Activated naive CD4-positive, alpha-beta T cell treated with anti-CD3 and anti-CD28 coated beads, Interleukin-2, amount 10 ng/mL, durations not matched to agents 7 days and 5 days (primary cell): ENCODE data around the gene CHPT1.
"Not testable (repeated sequence)": the region's sequence is repeated elsewhere in the genome, so short reads cannot be mapped to it uniquely, and the experiment has no call there.

Experiments
- CTCF ChIA-PET: fragments of 350-600 bp; sonication (Branson Sonifier 250); formaldehyde crosslinking; loops from one replicate; lab custom pipeline; 2021; ENCODE audit warnings: antibody characterized with exemption; lab: Charles Lee
- DNase-seq: peaks from one replicate; pipeline ENCODE4 v3.0.0-alpha.2; 2020
- H3K27ac Mint-ChIP-seq: one replicate; pipeline ENCODE4 v1.8.0; 2021; ENCODE audit warnings: mild to moderate bottlenecking, moderate library complexity, mixed read lengths
- H3K27me3 Mint-ChIP-seq: one replicate; pipeline ENCODE4 v1.8.0; 2021; ENCODE audit warnings: mild to moderate bottlenecking, mixed read lengths
- H3K36me3 Mint-ChIP-seq: one replicate; pipeline ENCODE4 v1.8.0; 2021; ENCODE audit warnings: mixed read lengths
- H3K4me1 Mint-ChIP-seq: one replicate; pipeline ENCODE4 v1.8.0; 2021; ENCODE audit warnings: mixed read lengths
- H3K4me3 Mint-ChIP-seq: one replicate; pipeline ENCODE4 v1.8.0; 2021; ENCODE audit warnings: mild to moderate bottlenecking, moderate library complexity, mixed read lengths
- H3K9me3 Mint-ChIP-seq: one replicate; pipeline ENCODE4 v1.8.0; 2021; ENCODE audit warnings: mixed read lengths

The CHPT1 gene

DNA sequence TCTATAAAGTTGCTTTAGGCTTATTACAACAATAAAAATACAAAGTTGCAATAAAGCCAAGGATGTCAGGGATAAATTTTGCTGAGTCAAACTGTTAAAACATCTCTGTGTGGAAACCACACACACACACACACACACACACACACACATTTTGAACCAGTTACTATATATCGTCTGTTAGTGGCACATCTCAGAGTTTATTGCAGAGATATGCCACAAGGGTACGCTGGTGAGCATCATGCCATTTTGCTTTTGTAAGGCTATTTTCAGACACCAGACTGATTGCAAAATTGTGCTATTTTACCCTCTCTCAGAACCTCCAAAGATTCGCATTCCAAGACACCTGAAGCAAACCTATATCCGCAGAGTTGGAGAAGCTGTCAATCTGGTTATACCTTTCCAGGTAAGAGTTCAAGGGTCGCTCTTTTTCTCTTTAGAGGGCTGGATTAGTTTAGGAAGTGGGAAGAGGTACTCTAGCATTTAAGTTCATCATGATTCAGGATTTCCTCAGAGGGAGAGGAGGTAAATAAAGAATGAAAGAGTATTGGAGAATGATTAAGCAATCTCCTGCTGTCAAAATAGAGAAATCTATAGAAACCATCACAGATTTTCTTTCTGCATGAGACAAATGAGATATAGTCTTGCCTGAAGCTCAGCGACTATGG lies 27.3 kb upstream of the CHPT1 start:
- Mint-ChIP-seq H3K4me1 (peaks cover 25% of the 10 kb centered on the region), H3K4me3 (no peak overlapping the region), H3K36me3 (no peaks in the 10 kb centered on the region), H3K9me3 (no peaks in the 10 kb centered on the region), H3K27me3 (peaks cover 14% of the 10 kb centered on the region), H3K27ac (no peak overlapping the region)
- CTCF ChIA-PET: interaction anchor here (0.8 to 1.0 kb wide), 3 partner anchors 15 to 89 kb away, joined by 3 to 4 read pairs (median 3); no protein-coding TSS in a partner anchor
- DNase-seq: peak; percentile 67

DNA sequence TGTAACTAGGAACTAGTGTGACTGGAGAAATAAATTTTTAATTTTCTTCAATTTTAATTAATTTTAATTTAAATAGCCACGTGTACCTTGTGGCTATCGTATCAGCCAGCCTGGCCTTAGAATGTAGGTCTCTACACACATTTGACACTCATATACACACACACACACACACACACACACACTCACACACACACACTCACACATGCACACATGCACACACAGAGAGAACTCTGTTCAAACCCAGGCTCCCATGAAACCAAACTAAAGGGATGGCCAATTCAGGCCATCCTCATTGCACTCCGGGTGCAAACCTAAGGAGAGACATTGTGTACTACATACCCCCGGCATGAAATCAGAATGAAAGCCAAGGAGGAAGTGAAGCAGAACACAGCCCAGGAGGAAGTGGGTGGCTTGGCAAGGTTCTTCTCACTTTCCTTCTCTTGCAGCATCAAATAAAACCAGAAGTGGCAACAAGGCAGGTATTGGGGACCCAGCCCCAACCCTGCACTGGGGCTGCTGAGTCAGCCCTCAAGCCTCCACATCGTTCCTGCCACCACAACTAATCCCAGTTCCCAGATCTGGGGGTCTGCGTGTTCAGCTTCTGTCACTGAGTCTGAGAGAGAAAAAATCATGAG lies 26.2 kb upstream of the CHPT1 start:
- CTCF ChIA-PET: interaction anchor here (0.8 to 1.5 kb wide), 3 partner anchors 23 to 159 kb away, joined by 3 to 4 read pairs (median 3); partner anchors contain the start of gene GNPTAB
- H3K27ac Mint-ChIP-seq: peak overlapping the region; percentile 86
- peak; percentile 64 for DNase-seq
- H3K36me3 Mint-ChIP-seq: no peaks in the 10 kb centered on the region
- H3K4me3 Mint-ChIP-seq: peak overlapping the region; percentile 42
- peaks cover 14% of the 10 kb centered on the region for H3K27me3 Mint-ChIP-seq
- peaks cover 25% of the 10 kb centered on the region for H3K4me1 Mint-ChIP-seq
- H3K9me3 Mint-ChIP-seq: no peaks in the 10 kb centered on the region

DNA sequence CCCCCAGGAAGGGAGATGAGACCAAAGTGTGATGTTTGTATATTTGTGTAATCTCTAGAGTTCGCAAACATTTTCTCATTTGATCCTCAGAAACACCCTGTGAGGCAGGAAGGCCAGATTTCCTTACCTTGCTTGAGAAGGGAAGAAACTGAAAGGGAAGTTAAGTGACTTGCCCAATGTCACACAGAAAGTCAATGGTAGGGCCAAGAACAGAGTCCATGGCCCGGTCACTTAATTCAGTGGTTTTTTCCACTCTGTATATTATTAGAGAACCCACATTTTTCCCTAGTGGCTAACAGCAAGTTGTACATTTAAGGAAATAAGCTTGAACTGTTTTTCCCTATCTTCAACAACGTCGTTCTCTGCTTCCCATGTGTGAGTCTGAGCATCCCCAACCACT lies 25.6 kb upstream of the CHPT1 start:
- DNase-seq: no peak
- peaks cover 12% of the 10 kb centered on the region for H3K27me3 Mint-ChIP-seq
- H3K36me3 Mint-ChIP-seq: no peaks in the 10 kb centered on the region
- H3K9me3 Mint-ChIP-seq: no peaks in the 10 kb centered on the region
- H3K4me3 Mint-ChIP-seq: peak overlapping the region; percentile 42
- H3K4me1 Mint-ChIP-seq: peaks cover 25% of the 10 kb centered on the region
- peak overlapping the region; percentile 86 for H3K27ac Mint-ChIP-seq
- CTCF ChIA-PET: interaction anchor here (1.5 kb wide), 1 partner anchor 159 kb away, joined by 3 read pairs; the partner anchor contains the start of gene GNPTAB

DNA sequence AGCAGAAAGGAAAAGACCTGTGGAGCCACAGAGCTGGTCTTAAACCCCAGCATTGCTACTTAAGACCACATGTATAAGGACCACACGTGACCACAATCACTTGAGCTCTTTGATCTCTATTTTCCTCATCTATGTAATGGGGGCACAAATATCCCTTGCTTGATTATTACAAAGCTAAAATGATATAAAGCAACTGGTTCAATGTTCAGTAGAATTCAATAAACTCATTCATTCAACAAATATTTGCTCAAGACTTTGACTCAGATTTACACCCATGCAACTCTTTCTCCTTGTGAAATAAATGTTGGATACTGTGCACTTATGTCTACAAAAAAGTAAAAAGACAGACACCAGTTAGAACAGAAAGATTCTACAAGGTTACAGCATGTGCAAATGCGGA lies 21.9 kb upstream of the CHPT1 start:
- DNase-seq: no peak
- Mint-ChIP-seq H3K9me3 (no peaks in the 10 kb centered on the region), H3K36me3 (no peaks in the 10 kb centered on the region), H3K27me3 (peaks cover 25% of the 10 kb centered on the region), H3K27ac (no peak overlapping the region), H3K4me3 (no peak overlapping the region), H3K4me1 (peaks cover 18% of the 10 kb centered on the region)
- CTCF ChIA-PET: no interaction called here

DNA sequence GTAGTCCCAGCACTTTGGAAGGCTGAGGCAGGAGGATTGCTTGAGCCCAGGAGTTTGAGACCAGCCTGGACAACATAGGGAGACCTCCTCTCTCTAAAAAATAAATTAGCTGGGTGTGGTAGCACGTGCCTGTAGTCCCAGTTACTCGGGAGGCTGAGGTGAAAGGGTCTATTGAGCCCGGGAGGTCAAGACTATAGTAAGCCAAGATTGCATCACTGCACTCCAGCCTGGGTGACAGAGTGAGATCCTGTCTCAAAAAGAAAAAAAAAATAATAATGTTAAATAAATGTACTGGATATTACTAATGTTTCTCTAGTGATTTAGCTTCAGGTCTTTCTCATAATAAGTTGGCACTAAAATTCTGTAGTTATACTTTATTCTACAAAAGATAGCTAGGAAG lies 20.9 kb upstream of the CHPT1 start:
- H3K4me1 Mint-ChIP-seq: peaks cover 10% of the 10 kb centered on the region
- not testable (repeated sequence) for H3K27ac Mint-ChIP-seq, H3K4me3 Mint-ChIP-seq, H3K9me3 Mint-ChIP-seq, DNase-seq, H3K36me3 Mint-ChIP-seq
- CTCF ChIA-PET: interaction anchor here (1.0 kb wide), 1 partner anchor 24 kb away, joined by 4 read pairs; no protein-coding TSS in a partner anchor
- peaks cover 25% of the 10 kb centered on the region for H3K27me3 Mint-ChIP-seq

DNA sequence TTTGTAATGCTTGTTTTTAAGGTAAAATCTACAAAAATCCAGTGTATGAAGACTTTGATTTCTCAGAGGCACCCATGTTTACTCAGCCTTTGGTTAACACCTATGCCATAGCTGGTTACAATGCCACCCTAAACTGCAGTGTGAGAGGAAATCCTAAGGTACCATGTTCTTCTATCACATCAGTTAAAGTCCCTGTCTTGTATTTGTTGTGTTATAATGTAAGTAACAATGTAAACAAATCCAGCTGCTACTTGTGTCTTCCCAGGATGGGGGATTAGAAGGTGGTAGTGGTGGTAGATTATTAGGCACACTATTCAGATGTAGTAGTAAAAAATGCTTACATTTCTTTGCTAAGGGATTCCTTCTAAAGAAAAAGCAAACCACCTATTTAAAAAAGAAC lies 19.4 kb upstream of the CHPT1 start:
- H3K9me3 Mint-ChIP-seq: no peaks in the 10 kb centered on the region
- no peak for DNase-seq
- CTCF ChIA-PET: no interaction called here
- H3K27me3 Mint-ChIP-seq: peaks cover 27% of the 10 kb centered on the region
- H3K27ac Mint-ChIP-seq: no peak overlapping the region
- no peaks in the 10 kb centered on the region for H3K4me1 Mint-ChIP-seq
- no peaks in the 10 kb centered on the region for H3K36me3 Mint-ChIP-seq
- no peak overlapping the region for H3K4me3 Mint-ChIP-seq

DNA sequence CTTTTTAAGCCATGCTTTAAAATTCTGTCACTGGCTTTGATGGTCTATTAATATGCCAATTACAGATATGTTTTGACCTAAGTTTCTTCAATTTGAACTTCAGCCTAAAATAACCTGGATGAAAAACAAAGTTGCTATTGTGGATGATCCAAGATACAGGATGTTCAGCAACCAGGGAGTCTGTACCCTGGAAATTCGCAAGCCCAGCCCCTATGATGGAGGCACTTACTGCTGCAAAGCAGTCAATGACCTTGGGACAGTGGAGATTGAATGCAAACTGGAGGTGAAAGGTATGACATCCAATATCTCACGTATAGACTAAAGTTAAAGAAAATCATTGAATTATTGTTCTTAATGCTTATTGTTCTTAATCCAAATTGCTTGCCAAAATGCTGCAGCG lies 17.2 kb upstream of the CHPT1 start:
- H3K27me3 Mint-ChIP-seq: peaks cover 25% of the 10 kb centered on the region
- no peak for DNase-seq
- CTCF ChIA-PET: no interaction called here
- no peak overlapping the region for H3K4me3 Mint-ChIP-seq
- no peaks in the 10 kb centered on the region for H3K36me3 Mint-ChIP-seq
- H3K9me3 Mint-ChIP-seq: no peaks in the 10 kb centered on the region
- H3K4me1 Mint-ChIP-seq: no peaks in the 10 kb centered on the region
- no peak overlapping the region for H3K27ac Mint-ChIP-seq

DNA sequence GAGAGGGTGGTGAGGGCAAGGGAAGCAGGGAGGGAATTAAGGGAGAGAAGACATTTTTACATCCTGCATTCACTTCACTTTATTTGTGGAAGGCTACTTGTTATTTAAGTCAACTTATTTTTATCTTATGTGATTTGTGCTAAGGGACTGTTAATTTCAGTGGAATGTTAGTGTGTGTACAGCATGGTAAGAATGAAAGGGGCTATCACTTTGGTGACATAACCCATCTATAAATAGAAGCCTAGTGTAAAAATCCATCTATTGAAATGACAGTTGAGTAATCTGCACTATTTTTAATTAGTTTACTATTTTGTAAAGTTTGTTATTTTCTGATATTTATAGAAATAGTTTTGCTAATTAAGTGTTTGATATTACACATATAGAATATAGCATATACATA lies 16.8 kb upstream of the CHPT1 start:
- Mint-ChIP-seq H3K4me1 (no peaks in the 10 kb centered on the region), H3K9me3 (no peaks in the 10 kb centered on the region), H3K4me3 (no peak overlapping the region), H3K36me3 (no peaks in the 10 kb centered on the region), H3K27ac (no peak overlapping the region), H3K27me3 (peaks cover 28% of the 10 kb centered on the region)
- CTCF ChIA-PET: no interaction called here
- no peak for DNase-seq

DNA sequence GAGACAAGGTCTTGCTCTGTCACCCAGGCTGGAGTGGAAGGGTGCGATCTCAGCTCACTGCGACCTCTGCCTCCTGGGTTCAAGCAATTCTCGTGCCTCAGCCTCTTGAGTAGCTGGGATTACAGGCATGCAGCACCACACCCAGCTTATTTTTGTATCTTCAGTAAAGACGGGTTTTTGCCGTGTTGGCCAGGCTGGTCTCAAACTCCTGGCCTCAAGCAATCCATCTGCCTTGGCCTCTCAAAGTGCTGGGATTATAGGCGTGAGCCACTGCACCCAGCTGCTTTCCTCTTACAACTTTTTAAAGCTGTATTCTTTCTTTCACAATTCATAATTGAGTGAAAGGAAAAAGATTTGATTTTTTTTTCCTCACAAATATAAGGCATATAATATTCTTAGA lies 15.8 kb upstream of the CHPT1 start:
- H3K4me1 Mint-ChIP-seq, H3K9me3 Mint-ChIP-seq, H3K36me3 Mint-ChIP-seq, H3K4me3 Mint-ChIP-seq, DNase-seq, H3K27ac Mint-ChIP-seq: not testable (repeated sequence)
- H3K27me3 Mint-ChIP-seq: peaks cover 27% of the 10 kb centered on the region
- CTCF ChIA-PET: interaction anchor here (0.6 to 1.1 kb wide), 2 partner anchors 27 to 58 kb away, joined by 3 read pairs; no protein-coding TSS in a partner anchor

DNA sequence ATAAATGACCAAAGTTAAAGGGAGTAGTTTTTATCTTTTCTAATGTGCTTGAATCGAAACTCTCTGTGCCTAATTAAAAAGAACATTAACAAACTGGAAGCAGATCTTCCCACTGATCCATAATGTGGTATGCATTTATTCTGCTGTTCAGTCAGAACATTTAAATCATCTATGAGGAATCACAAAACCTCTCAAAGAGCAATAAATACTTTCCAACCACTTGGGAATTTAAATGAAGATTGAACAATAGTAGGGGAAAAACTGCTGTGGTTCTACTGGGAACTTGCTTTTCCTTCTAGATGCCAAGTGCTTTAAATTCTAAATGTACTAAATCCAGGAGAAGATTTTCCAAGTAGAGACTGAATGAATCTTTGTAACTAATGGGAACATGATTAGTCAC lies 12.3 kb upstream of the CHPT1 start:
- CTCF ChIA-PET: no interaction called here

DNA sequence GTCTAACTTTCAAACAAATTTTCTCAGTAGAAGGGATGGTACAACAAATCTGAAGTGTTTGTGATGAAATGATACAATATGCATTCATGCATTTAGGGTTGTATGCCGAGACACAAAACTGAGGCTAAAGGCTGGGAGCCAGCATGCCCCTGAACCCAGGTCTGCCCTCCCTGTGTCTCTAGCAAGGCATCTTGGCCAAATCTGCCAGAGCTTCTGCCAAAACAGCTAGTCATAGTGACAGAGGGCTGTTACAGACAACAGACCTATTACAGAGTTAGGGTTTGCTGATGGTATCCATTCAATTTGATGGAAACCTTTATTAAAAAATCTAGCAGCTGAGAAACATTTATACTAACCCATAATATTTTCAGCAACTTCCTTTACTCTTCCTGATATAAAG lies 11.3 kb upstream of the CHPT1 start:
- Mint-ChIP-seq H3K27me3 (peaks cover 18% of the 10 kb centered on the region), H3K4me3 (no peak overlapping the region), H3K36me3 (no peaks in the 10 kb centered on the region), H3K27ac (no peak overlapping the region), H3K4me1 (no peaks in the 10 kb centered on the region), H3K9me3 (no peaks in the 10 kb centered on the region)
- CTCF ChIA-PET: interaction anchor here (0.6 kb wide), 1 partner anchor 235 kb away, joined by 3 read pairs; no protein-coding TSS in a partner anchor
- DNase-seq: no peak

More for the DNA sequence above, 12.3 kb upstream of the CHPT1 start:
- no peak overlapping the region for H3K4me3 Mint-ChIP-seq
- H3K27me3 Mint-ChIP-seq: peaks cover 18% of the 10 kb centered on the region
- no peaks in the 10 kb centered on the region for H3K36me3 Mint-ChIP-seq
- H3K4me1 Mint-ChIP-seq: no peaks in the 10 kb centered on the region
- H3K27ac Mint-ChIP-seq: no peak overlapping the region
- H3K9me3 Mint-ChIP-seq: no peaks in the 10 kb centered on the region
- DNase-seq: no peak

DNA sequence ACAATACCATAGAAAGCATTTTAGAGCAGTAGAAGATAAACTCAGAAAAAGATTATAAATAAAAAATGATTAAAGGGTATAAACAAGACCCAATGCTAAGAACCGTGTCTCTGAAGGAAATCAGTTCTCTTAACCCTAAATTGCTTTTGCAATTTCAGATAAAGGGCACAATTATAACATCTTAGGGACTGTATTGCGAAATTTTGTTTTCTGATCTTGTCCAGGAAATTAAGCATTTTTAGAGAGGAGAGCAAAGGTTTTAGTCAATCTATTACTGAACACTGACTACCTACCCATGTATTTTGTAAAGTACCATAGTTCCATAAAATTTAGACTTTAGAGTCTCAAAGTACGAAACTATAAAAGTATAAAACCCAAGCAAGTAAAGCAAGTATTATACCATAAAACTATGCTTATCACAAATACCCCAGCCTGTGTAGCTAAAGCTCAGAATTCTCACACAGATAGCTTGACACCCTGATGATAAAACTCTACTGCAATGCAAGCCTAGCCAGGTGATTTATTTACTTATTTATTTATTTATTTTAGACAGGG lies 6.8 kb upstream of the CHPT1 start:
- H3K36me3 Mint-ChIP-seq: no peaks in the 10 kb centered on the region
- DNase-seq: no peak
- H3K4me3 Mint-ChIP-seq: no peak overlapping the region
- H3K27me3 Mint-ChIP-seq: peaks cover 10% of the 10 kb centered on the region
- CTCF ChIA-PET: no interaction called here
- no peak overlapping the region for H3K27ac Mint-ChIP-seq
- H3K9me3 Mint-ChIP-seq: no peaks in the 10 kb centered on the region
- no peaks in the 10 kb centered on the region for H3K4me1 Mint-ChIP-seq

DNA sequence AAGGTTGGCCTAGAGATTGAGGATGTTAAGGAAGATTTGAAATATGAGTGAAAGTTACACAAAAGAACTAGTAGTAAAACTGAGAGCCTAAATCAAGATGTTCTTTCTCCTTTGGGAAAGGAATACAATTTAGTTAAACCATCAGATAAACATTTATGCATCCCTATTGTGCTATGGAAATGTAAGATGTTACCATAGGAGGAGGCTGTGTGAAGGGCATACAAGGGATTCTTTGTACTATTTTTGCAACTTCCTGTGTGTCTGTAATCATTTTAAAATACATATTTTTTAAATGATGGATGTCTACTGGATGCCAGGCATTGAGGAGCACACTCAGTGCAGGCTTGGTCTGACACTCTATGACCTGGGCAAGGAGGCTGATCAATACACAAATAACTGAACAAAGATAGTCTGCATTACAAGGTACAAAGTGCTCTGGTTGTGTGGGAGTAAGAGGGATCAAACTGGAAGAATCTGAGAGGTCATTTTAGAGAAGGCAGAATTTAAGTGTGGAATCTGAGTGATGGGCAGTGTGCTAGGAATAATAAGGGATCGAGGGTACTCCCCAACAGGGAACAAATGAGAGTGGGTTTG lies 5.8 kb upstream of the CHPT1 start:
- no peak for DNase-seq
- H3K36me3 Mint-ChIP-seq: no peaks in the 10 kb centered on the region
- H3K4me1 Mint-ChIP-seq: peaks cover 5% of the 10 kb centered on the region
- H3K9me3 Mint-ChIP-seq: no peaks in the 10 kb centered on the region
- CTCF ChIA-PET: no interaction called here
- H3K27me3 Mint-ChIP-seq: peaks cover 4% of the 10 kb centered on the region
- no peak overlapping the region for H3K27ac Mint-ChIP-seq
- no peak overlapping the region for H3K4me3 Mint-ChIP-seq

DNA sequence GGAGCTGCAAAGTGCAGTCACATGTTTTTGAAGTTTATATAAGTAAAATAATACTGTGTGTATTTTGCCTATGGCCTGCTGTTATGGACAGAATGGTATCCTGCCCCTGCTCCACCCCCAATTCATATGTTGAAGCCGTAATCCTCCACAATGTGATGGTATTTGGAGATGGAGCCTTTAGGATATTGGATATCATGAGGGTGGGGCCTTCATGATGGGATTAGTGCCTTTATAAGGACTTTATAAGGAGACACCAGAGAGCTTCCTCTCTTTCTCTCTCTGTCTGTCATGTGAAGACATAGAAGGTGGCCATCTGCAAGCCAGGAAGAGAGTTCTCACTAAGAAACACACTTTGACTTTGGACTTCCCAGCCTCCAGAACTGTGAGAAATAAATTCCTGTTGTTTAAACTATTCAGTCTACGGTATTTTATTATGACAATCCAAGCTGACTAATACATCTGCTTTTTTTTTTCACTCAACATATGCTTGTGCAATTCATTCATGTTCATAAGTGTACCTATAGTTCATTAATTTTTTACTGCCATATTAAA lies 3.1 kb upstream of the CHPT1 start:
- Mint-ChIP-seq H3K4me3 (no peak overlapping the region), H3K4me1 (peaks cover 19% of the 10 kb centered on the region), H3K36me3 (peaks cover 4% of the 10 kb centered on the region), H3K27ac (no peak overlapping the region), H3K27me3 (peaks cover 2% of the 10 kb centered on the region), H3K9me3 (no peaks in the 10 kb centered on the region)
- CTCF ChIA-PET: interaction anchor here (1.0 kb wide), 1 partner anchor 24 kb away, joined by 3 read pairs; no protein-coding TSS in a partner anchor
- no peak for DNase-seq
